ENCODE data around the gene ANKRD33B.
A peak's percentile ranks its signal among the peaks of the same experiment; 100 is the strongest.

Gene ANKRD33B

GRCh38 chr5:10522224-10522611 is 41.7 kb upstream of the ANKRD33B start:
- TF ChIP-seq CTCF (conservative IDR thresholded peaks at IDR 0.05; ENCODE audit: control insufficient read depth, insufficient read depth, low read depth, low read length), result no peak
- H3K4me3 ChIP-seq (ENCODE audit: control insufficient read depth, low read depth, low read length), result no peak overlapping the region
- DNase-seq (ENCODE audit: low read depth), result no peak

GRCh38 chr5:10524376-10525123 is 39.3 kb upstream of the ANKRD33B start:
- no peak overlapping the region for H3K4me3 ChIP-seq (ENCODE audit: control insufficient read depth, low read depth, low read length)
- no peak for TF ChIP-seq CTCF (conservative IDR thresholded peaks at IDR 0.05; ENCODE audit: control insufficient read depth, insufficient read depth, low read depth, low read length)
- DNase-seq (ENCODE audit: low read depth), result peak; percentile 100

- no peak overlapping the region for H3K4me3 ChIP-seq (ENCODE audit: control insufficient read depth, low read depth, low read length)
- peak; percentile 1 for TF ChIP-seq CTCF (conservative IDR thresholded peaks at IDR 0.05; ENCODE audit: control insufficient read depth, insufficient read depth, low read depth, low read length)
- DNase-seq (ENCODE audit: low read depth), result no peak
These were observed 38.8 kb upstream of the ANKRD33B start for GRCh38 chr5:10525124-10525495.

GRCh38 chr5:10527281-10527950 is 36.5 kb upstream of the ANKRD33B start:
- TF ChIP-seq CTCF (conservative IDR thresholded peaks at IDR 0.05; ENCODE audit: control insufficient read depth, insufficient read depth, low read depth, low read length), result no peak
- no peak overlapping the region for H3K4me3 ChIP-seq (ENCODE audit: control insufficient read depth, low read depth, low read length)
- peak; percentile 74 for DNase-seq (ENCODE audit: low read depth)

- no peak for TF ChIP-seq CTCF (conservative IDR thresholded peaks at IDR 0.05; ENCODE audit: control insufficient read depth, insufficient read depth, low read depth, low read length)
- H3K4me3 ChIP-seq (ENCODE audit: control insufficient read depth, low read depth, low read length), result no peak overlapping the region
- DNase-seq (ENCODE audit: low read depth), result peak; percentile 90
These were observed 35.6 kb upstream of the ANKRD33B start for GRCh38 chr5:10528056-10528816.

GRCh38 chr5:10528827-10529226 is 35.0 kb upstream of the ANKRD33B start:
- DNase-seq (ENCODE audit: low read depth), result no peak
- no peak for TF ChIP-seq CTCF (conservative IDR thresholded peaks at IDR 0.05; ENCODE audit: control insufficient read depth, insufficient read depth, low read depth, low read length)
- no peak overlapping the region for H3K4me3 ChIP-seq (ENCODE audit: control insufficient read depth, low read depth, low read length)

All from fibroblast of mammary gland (primary cell).